H1 (cell line): ENCODE results near the gene EXOSC7. TPM values are rescaled to one million over a fixed set of nuclear protein-coding genes. Genes with fewer than 3 reads are reported as not detected.

Experiments used
- CBX5 ChIP-seq: fragments of 300-800, 300-1000 bp; sonication (generic); IDR thresholded peaks from 2 replicates; pipeline ENCODE4 v1.7.1; 2016; ENCODE audit warnings: antibody characterized with exemption, low read length, low read depth
- CHD1 ChIP-seq: IDR thresholded peaks from 2 replicates; pipeline ENCODE4 v1.6.1; 2012; ENCODE audit warnings: low read depth, low read length, improper control_type of control experiment
- JUN ChIP-seq: IDR thresholded peaks from 2 replicates; pipeline ENCODE4 v1.6.1; 2011; ENCODE audit warnings: low read depth, mild to moderate bottlenecking, improper control_type of control experiment, low read length
- polyA plus RNA-seq, 7 experiments: library from polyadenylated mRNA; depleted of rRNA in 3 of 7; stranded (reverse) in 5 of 7; unstranded in 2 of 7; fragments of >200 nt in 5 of 7; fragments of 200-250 nt in 2 of 7; gene quantifications; 1 replicate in 5 of 7; 2 replicates in 1 of 7; 4 replicates in 1 of 7; pipeline versions ENCODE4 v1.2.1 to v1.2.3, GENCODE V29; 2011 to 2013; ENCODE audit warnings: missing spikeins in 2 of 7, mixed read lengths in 2 of 7
- total RNA-seq: library from RNA; stranded (reverse); fragmentation: NEBNext Ultra II Directional; extraction: Animal tissue kit (Norgen Biotek cat#: 25700); gene quantifications from 2 replicates; pipeline ENCODE4 v1.2.1, GENCODE V29; 2021

The EXOSC7 gene
- total and polyA plus RNA-seq, 2 of the 8 experiments (the other 6 are each of a cell fraction or from before 2014, with no cell fraction given), result 92.7 to 94.5 TPM

DNA sequence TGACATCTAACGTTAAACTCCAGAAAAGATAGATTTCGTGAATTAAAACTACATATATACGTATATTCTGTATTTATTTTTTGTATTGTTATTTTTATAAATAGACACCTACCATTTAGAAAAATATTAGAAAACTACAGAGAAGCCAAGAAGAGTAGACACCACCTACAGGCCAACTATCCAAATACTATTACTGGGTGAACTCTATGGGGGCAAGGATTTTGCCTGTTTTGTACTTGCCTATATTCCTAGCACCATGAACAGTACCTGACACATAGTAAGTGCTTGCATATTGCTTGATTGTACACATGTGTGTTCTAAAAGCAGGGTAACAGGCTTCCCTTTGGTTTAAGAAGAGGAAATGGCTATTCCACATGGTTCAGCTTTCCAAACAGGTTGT, 25.7 kb downstream of the EXOSC7 start (continued):
- TF ChIP-seq CHD1, result no peak
- no peak for TF ChIP-seq CBX5
- no peak for TF ChIP-seq JUN
